ENCODE measurements around the gene PDCL3. TPM values are rescaled to one million over a fixed set of nuclear protein-coding genes. Genes with fewer than 3 reads are reported as not detected.

The PDCL3 gene
- polyA plus RNA-seq, 1 donor from 2014 or later, result 18.5 TPM

DNA sequence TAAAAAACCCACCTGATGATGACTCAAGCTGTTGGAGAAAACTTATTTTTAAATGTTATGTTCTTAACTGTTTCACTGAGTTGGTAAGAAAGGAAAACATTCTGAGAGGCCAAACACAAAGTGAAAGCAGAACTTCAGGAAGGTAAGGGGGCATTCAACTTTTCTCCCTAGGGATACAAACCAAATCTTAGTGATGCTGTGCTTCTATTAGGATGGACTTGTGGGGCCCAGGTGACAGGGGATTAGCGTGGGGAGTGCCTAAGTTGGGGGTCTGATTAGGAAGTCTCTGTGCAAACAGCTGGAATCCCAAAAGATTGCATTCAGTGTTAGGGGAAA, 18.5 kb downstream of the PDCL3 start:
- Histone ChIP-seq H3K9me2 (ENCODE audit: insufficient read depth, low read length) (no peaks in the 10 kb centered on the region), H3K9me3 (ENCODE audit: low read length) (no peaks in the 10 kb centered on the region), H3K79me2 (replicated peaks; ENCODE audit: insufficient read depth, low read length) (no peaks in the 10 kb centered on the region), H4K20me1 (ENCODE audit: insufficient read depth) (no peaks in the 10 kb centered on the region), H3K4me2 (ENCODE audit: low read length) (no peak overlapping the region), H2AFZ (ENCODE audit: low read depth, low read length) (no peak overlapping the region), H3K27me3 (ENCODE audit: insufficient read depth, low read depth, low read length) (no peaks in the 10 kb centered on the region), H3K27ac (ENCODE audit: low read length) (no peak overlapping the region), H3F3A (ENCODE audit: insufficient read depth, low read length, poor library complexity, severe bottlenecking) (no peaks in the 10 kb centered on the region), H3K9ac (ENCODE audit: low read length) (no peak overlapping the region), H3K4me3 (ENCODE audit: low read length) (no peak overlapping the region), H3K36me3 (ENCODE audit: insufficient read depth, low read length) (no peaks in the 10 kb centered on the region)
- TF ChIP-seq EP300 (conservative IDR thresholded peaks at IDR 0.05; ENCODE audit: poor library complexity, severe bottlenecking), result no peak
- no peak for TF ChIP-seq REST (IDR thresholded peaks at IDR 0.05; ENCODE audit: borderline replicate concordance)
- TF ChIP-seq EZH2 (IDR thresholded peaks at IDR 0.05; ENCODE audit: borderline replicate concordance, insufficient read depth, low read length, poor library complexity, severe bottlenecking), result no peak
- no peak for TF ChIP-seq TAF1 (IDR thresholded peaks at IDR 0.05; ENCODE audit: low read depth)
- no peak for TF ChIP-seq RAD21 (conservative IDR thresholded peaks at IDR 0.05)
- no peak for TF ChIP-seq SMC3 (conservative IDR thresholded peaks at IDR 0.05; ENCODE audit: poor library complexity)
- TF ChIP-seq POLR2AphosphoS5 (IDR thresholded peaks at IDR 0.05), result no peak
- no peak for TF ChIP-seq MXI1 (conservative IDR thresholded peaks at IDR 0.05; ENCODE audit: poor library complexity, severe bottlenecking)
- TF ChIP-seq, protein P1, sequence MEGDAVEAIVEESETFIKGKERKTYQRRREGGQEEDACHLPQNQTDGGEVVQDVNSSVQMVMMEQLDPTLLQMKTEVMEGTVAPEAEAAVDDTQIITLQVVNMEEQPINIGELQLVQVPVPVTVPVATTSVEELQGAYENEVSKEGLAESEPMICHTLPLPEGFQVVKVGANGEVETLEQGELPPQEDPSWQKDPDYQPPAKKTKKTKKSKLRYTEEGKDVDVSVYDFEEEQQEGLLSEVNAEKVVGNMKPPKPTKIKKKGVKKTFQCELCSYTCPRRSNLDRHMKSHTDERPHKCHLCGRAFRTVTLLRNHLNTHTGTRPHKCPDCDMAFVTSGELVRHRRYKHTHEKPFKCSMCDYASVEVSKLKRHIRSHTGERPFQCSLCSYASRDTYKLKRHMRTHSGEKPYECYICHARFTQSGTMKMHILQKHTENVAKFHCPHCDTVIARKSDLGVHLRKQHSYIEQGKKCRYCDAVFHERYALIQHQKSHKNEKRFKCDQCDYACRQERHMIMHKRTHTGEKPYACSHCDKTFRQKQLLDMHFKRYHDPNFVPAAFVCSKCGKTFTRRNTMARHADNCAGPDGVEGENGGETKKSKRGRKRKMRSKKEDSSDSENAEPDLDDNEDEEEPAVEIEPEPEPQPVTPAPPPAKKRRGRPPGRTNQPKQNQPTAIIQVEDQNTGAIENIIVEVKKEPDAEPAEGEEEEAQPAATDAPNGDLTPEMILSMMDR (IDR thresholded peaks at IDR 0.05; ENCODE audit: poor library complexity, severe bottlenecking), result no peak

DNA sequence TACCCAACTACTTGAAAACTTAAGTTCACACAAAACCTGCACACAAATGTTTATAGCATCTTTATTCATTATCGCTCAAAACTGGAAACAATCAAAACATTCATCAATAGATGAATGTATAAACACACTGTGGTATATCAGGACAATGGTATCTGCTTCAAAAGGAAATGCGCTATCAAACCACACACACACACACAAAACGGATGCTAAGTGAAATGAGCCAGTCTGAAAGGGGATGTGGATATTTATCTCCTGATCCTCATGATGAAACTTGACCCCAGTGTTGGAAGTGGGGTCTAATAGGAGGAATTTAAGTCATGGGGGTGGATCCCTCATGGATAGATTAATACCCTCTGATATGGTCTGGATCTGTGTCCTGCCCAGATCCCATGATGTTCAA, 22.0 kb downstream of the PDCL3 start:
- no peak overlapping the region for H3K4me3 ChIP-seq (ENCODE audit: low read length)
- no peak for TF ChIP-seq TAF1 (IDR thresholded peaks at IDR 0.05; ENCODE audit: low read depth)
- no peak for TF ChIP-seq MXI1 (conservative IDR thresholded peaks at IDR 0.05; ENCODE audit: poor library complexity, severe bottlenecking)
- TF ChIP-seq POLR2AphosphoS5 (IDR thresholded peaks at IDR 0.05), result no peak
- TF ChIP-seq SMC3 (conservative IDR thresholded peaks at IDR 0.05; ENCODE audit: poor library complexity), result no peak
- TF ChIP-seq, protein P1 (IDR thresholded peaks at IDR 0.05; ENCODE audit: poor library complexity, severe bottlenecking), result no peak
- TF ChIP-seq EZH2 (IDR thresholded peaks at IDR 0.05; ENCODE audit: borderline replicate concordance, insufficient read depth, low read length, poor library complexity, severe bottlenecking), result no peak
- TF ChIP-seq REST (IDR thresholded peaks at IDR 0.05; ENCODE audit: borderline replicate concordance), result no peak
- TF ChIP-seq RAD21 (conservative IDR thresholded peaks at IDR 0.05), result no peak
- TF ChIP-seq EP300 (conservative IDR thresholded peaks at IDR 0.05; ENCODE audit: poor library complexity, severe bottlenecking), result no peak
- H3K9ac ChIP-seq (ENCODE audit: low read length), result no peak overlapping the region
- no peaks in the 10 kb centered on the region for H4K20me1 ChIP-seq (ENCODE audit: insufficient read depth)
- H3K79me2 ChIP-seq (replicated peaks; ENCODE audit: insufficient read depth, low read length), result no peaks in the 10 kb centered on the region
- H3K9me2 ChIP-seq (ENCODE audit: insufficient read depth, low read length), result no peaks in the 10 kb centered on the region
- H3K36me3 ChIP-seq (ENCODE audit: insufficient read depth, low read length), result no peaks in the 10 kb centered on the region
- no peaks in the 10 kb centered on the region for H3K9me3 ChIP-seq (ENCODE audit: low read length)
- H3K27me3 ChIP-seq (ENCODE audit: insufficient read depth, low read depth, low read length), result no peaks in the 10 kb centered on the region
- H3K4me2 ChIP-seq (ENCODE audit: low read length), result no peak overlapping the region
- H3F3A ChIP-seq (ENCODE audit: insufficient read depth, low read length, poor library complexity, severe bottlenecking), result no peaks in the 10 kb centered on the region
- no peak overlapping the region for H3K27ac ChIP-seq (ENCODE audit: low read length)
- H2AFZ ChIP-seq (ENCODE audit: low read depth, low read length), result no peak overlapping the region
